Endothelial cell of umbilical vein (primary cell): ENCODE results near the gene CSNK1G2. TPM values are rescaled to one million over a fixed set of nuclear protein-coding genes. Genes with fewer than 3 reads are reported as not detected.

Experiments
- BruUV-seq: library from RNA; stranded (reverse); fragments of 400-500 nt; replicated peaks from 2 replicates; lab custom pipeline; 2021; lab: Mats Ljungman, UMichigan
- CTCF ChIA-PET: fragments of 300-600, 350-600 bp; sonication (Branson Sonifier 250); formaldehyde crosslinking; loops from one replicate; lab custom pipeline; 2021; ENCODE audit warnings: antibody characterized with exemption, inconsistent platforms; lab: Charles Lee
- POLR2A ChIA-PET: fragments of 300-600, 350-600 bp; sonication (Branson Sonifier 250); formaldehyde crosslinking; loops from one replicate; lab custom pipeline; 2021; ENCODE audit warnings: antibody characterized with exemption, inconsistent platforms; lab: Charles Lee
- DNase-seq: peaks from one replicate; pipeline ENCODE4 v3.0.0-alpha.2; 2011; ENCODE audit warnings: low read depth, low spot score
- FAIRE-seq: peaks from 2 replicates; lab custom pipeline; 2011; peaks lifted over from hg19 to GRCh38; lab: Jason Lieb, UNC
- H2AFZ ChIP-seq: 2 replicates; pipeline ENCODE4 v1.6.0; 2012; ENCODE audit warnings: low read depth, low read length, control low read depth, inconsistent platforms
- H3K27ac ChIP-seq: 2 replicates; pipeline ENCODE4 v1.5.1; 2011; ENCODE audit warnings: low read depth, mild to moderate bottlenecking, control low read depth, low read length, moderate library complexity; ENCODE audit not compliant: insufficient read depth
- H3K27me3 ChIP-seq, 2 experiments: 2 replicates each; pipeline versions ENCODE4 v1.6.0 to v1.6.1; 2011; ENCODE audit warnings: low read length in 2 of 2, mixed read lengths in 1 of 2; ENCODE audit not compliant: control insufficient read depth in 2 of 2, insufficient read depth in 2 of 2
- H3K36me3 ChIP-seq, 2 experiments: 2 replicates in 1 of 2; 3 replicates in 1 of 2; pipeline ENCODE4 v1.5.1; 2011; ENCODE audit warnings: low read length in 2 of 2, mild to moderate bottlenecking in 1 of 2, moderate library complexity in 1 of 2; ENCODE audit not compliant: control insufficient read depth in 2 of 2, insufficient read depth in 2 of 2; ENCODE audit errors: extremely low read depth in 1 of 2
- H3K4me1 ChIP-seq: 3 replicates; pipeline ENCODE4 v1.5.1; 2011; ENCODE audit warnings: mild to moderate bottlenecking, low read length; ENCODE audit not compliant: control insufficient read depth, insufficient read depth; ENCODE audit errors: extremely low read depth
- H3K4me2 ChIP-seq: 2 replicates; pipeline ENCODE4 v1.6.1; 2011; ENCODE audit warnings: low read length, control low read depth, mixed read lengths; ENCODE audit not compliant: insufficient read depth
- H3K4me3 ChIP-seq, 3 experiments: fragments of 200-600 bp in 1 of 3; sonication (generic), shearing (Covaris generic) in 1 of 3; replicated peaks in 1 of 3; 2 replicates each; pipeline ENCODE4 v1.5.1; 2011 to 2016; ENCODE audit warnings: control low read depth in 3 of 3, low read length in 3 of 3, mild to moderate bottlenecking in 2 of 3, inconsistent platforms in 1 of 3, low read depth in 1 of 3, moderate library complexity in 1 of 3; ENCODE audit not compliant: insufficient read depth in 1 of 3
- H3K79me2 ChIP-seq: 2 replicates; pipeline ENCODE4 v1.6.0; 2012; ENCODE audit warnings: low read length, inconsistent platforms; ENCODE audit not compliant: control insufficient read depth, insufficient read depth
- H3K9ac ChIP-seq: replicated peaks from 2 replicates; pipeline ENCODE3; 2011; ENCODE audit warnings: low read length, control low read depth; ENCODE audit not compliant: insufficient read depth; ENCODE audit errors: extremely low read depth
- H3K9me1 ChIP-seq: replicated peaks from 3 replicates; pipeline ENCODE4 v1.6.0; 2011; ENCODE audit warnings: mild to moderate bottlenecking, low read length; ENCODE audit not compliant: control insufficient read depth, insufficient read depth; ENCODE audit errors: extremely low read depth
- H3K9me3 ChIP-seq: replicated peaks from 2 replicates; pipeline ENCODE4 v1.5.1; 2012; ENCODE audit warnings: low read length, inconsistent platforms; ENCODE audit not compliant: control insufficient read depth, insufficient read depth
- H4K20me1 ChIP-seq: replicated peaks from 2 replicates; pipeline ENCODE3; 2011; ENCODE audit warnings: mild to moderate bottlenecking, low read length; ENCODE audit not compliant: control insufficient read depth, insufficient read depth; ENCODE audit errors: extremely low read depth
- CTCF ChIP-seq, 2 donors: IDR thresholded peaks; 1 replicate in 1 of 2; 2 replicates in 1 of 2; pipeline ENCODE4 v1.5.1; 2011; ENCODE audit warnings: low read length in 2 of 2, mild to moderate bottlenecking in 2 of 2, moderate library complexity in 2 of 2, control low read depth in 1 of 2, inconsistent platforms in 1 of 2, low read depth in 1 of 2; ENCODE audit not compliant: insufficient read depth in 1 of 2; ENCODE audit errors: extremely low read depth in 1 of 2
- EZH2 ChIP-seq: IDR thresholded peaks from 2 replicates; pipeline ENCODE4 v1.6.1; 2012; ENCODE audit warnings: borderline replicate concordance, low read depth, mild to moderate bottlenecking, moderate library complexity, low read length, inconsistent platforms; ENCODE audit not compliant: severe bottlenecking
- FOS ChIP-seq: IDR thresholded peaks from 2 replicates; pipeline ENCODE4 v1.6.1; 2011; ENCODE audit warnings: mild to moderate bottlenecking, low read length, moderate library complexity, borderline replicate concordance; ENCODE audit not compliant: insufficient read depth
- GATA2 ChIP-seq: IDR thresholded peaks from 2 replicates; pipeline ENCODE4 v1.7.0; 2011; ENCODE audit warnings: low read depth, mild to moderate bottlenecking, moderate library complexity, mixed read lengths, low read length; ENCODE audit not compliant: insufficient read length, insufficient read depth
- JUN ChIP-seq: IDR thresholded peaks from 2 replicates; pipeline ENCODE4 v1.6.1; 2011; ENCODE audit warnings: borderline replicate concordance, low read depth; ENCODE audit not compliant: insufficient read length, insufficient read depth
- MAX ChIP-seq: IDR thresholded peaks from 2 replicates; pipeline ENCODE4 v1.6.1; 2011; ENCODE audit not compliant: insufficient read depth, insufficient read length
- MYC ChIP-seq: IDR thresholded peaks from one replicate; pipeline ENCODE4 v1.6.1; 2011; ENCODE audit warnings: mild to moderate bottlenecking, low read depth, low read length
- POLR2A ChIP-seq: IDR thresholded peaks from 2 replicates; pipeline ENCODE4 v1.6.1; 2012; ENCODE audit warnings: low read depth, mild to moderate bottlenecking, control low read depth, low read length
- POLR2AphosphoS5 ChIP-seq: IDR thresholded peaks from 2 replicates; pipeline ENCODE4 v1.6.1; 2012; ENCODE audit warnings: low read depth, mild to moderate bottlenecking, control low read depth, low read length, moderate library complexity; ENCODE audit not compliant: insufficient read depth
- dilution Hi-C: fragments of 300-500 bp; cut with MboI; formaldehyde crosslinking; loops from one replicate; pipeline ENCODE4 v1.15.0; 2019; ENCODE audit warnings: low sequenced_read_pairs; ENCODE audit not compliant: extremely low pct_ligation_motif_present
- intact Hi-C: fragments of 100-400 bp; cut with micrococcal nuclease; formaldehyde crosslinking; loops from one replicate; pipeline ENCODE4 v1.10.0; 2022
- polyA plus RNA-seq, 4 experiments: library from polyadenylated mRNA; depleted of rRNA in 3 of 4; stranded (reverse) in 3 of 4; unstranded in 1 of 4; fragments of >200 nt; gene quantifications; 2 replicates each; pipeline versions ENCODE4 v1.2.1 to v1.2.3, GENCODE V29; 2011 to 2012; ENCODE audit warnings: missing spikeins in 1 of 4
- total RNA-seq: library from RNA; stranded (reverse); gene quantifications from 2 replicates; pipeline ENCODE4 v1.2.3, GENCODE V29; 2021

The CSNK1G2 gene
- total and polyA plus RNA-seq, 2 donors (not counting 3 experiments of a cell fraction or from before 2014, with no cell fraction given): 96.6 to 110 TPM

- no peaks in the 10 kb centered on the region for H3K9me3 ChIP-seq
- no peak overlapping the region for H3K27ac ChIP-seq
- H3K79me2 ChIP-seq: peaks cover 12% of the 10 kb centered on the region
- no peaks in the 10 kb centered on the region for H3K27me3 ChIP-seq
- CTCF ChIA-PET: interaction anchor here (1.1 kb wide), 1 partner anchor 84 kb away, joined by 6 read pairs; no protein-coding TSS in a partner anchor
- BruUV-seq: no TSS peak
- intact Hi-C loops (no loop called here), dilution Hi-C loops (no loop called here)
- TF ChIP-seq MAX (no peak), POLR2A (no peak), EZH2 (no peak), CTCF (IDR thresholded peaks at IDR 0.05; ENCODE audit: extremely low read depth in 1 of 2, insufficient read depth in 1 of 2, low read depth in 1 of 2, low read length in 2 of 2) (no peak), GATA2 (no peak), MYC (no peak), FOS (no peak), POLR2AphosphoS5 (no peak), JUN (no peak)
- no peak overlapping the region for H2AFZ ChIP-seq
- H3K9me1 ChIP-seq: no peaks in the 10 kb centered on the region
- no peak overlapping the region for H3K4me3 ChIP-seq
- DNase-seq (no peak), FAIRE-seq (no peak)
- POLR2A ChIA-PET: no interaction called here
- H4K20me1 ChIP-seq: no peaks in the 10 kb centered on the region
- H3K36me3 ChIP-seq: no peaks in the 10 kb centered on the region
- H3K4me2 ChIP-seq: no peak overlapping the region
- H3K4me1 ChIP-seq: no peaks in the 10 kb centered on the region
- no peak overlapping the region for H3K9ac ChIP-seq
These were observed 72.1 kb downstream of the CSNK1G2 start for GRCh38 chr19:2012941-2013682.
